B cell (primary cell): ENCODE results near the gene NRM.

Experiments used
- CTCF ChIP-seq: fragments of 200-600 bp; IDR thresholded peaks from one replicate; pipeline ENCODE4 v1.8.0; 2022; ENCODE audit warnings: antibody characterized with exemption, mild to moderate bottlenecking
- EZH2 ChIP-seq: IDR thresholded peaks from 2 replicates; pipeline ENCODE4 v1.6.1; 2012; ENCODE audit warnings: borderline replicate concordance, low read depth, mild to moderate bottlenecking, moderate library complexity, low read length; ENCODE audit not compliant: insufficient read depth, poor library complexity, severe bottlenecking

GRCh38 chr6:30644769-30645168 lies 46.0 kb downstream of the NRM start:
- no peak for TF ChIP-seq CTCF
- TF ChIP-seq EZH2 = no peak
